ENCODE measurements around the gene EIF5B.

EIF5B gene

GRCh38 chr2:99422599-99422998 is 85.4 kb downstream of the EIF5B start:
- no peak overlapping the region for H3K4me3 ChIP-seq (ENCODE audit: low read depth, low read length)
- no peak for DNase-seq (ENCODE audit: low read depth)
- TF ChIP-seq CTCF (IDR thresholded peaks at IDR 0.05; ENCODE audit: control insufficient read depth, extremely low read depth, insufficient read depth) = no peak

GRCh38 chr2:99424371-99424770 is 87.2 kb downstream of the EIF5B start:
- DNase-seq (ENCODE audit: low read depth) = no peak
- no peak for TF ChIP-seq CTCF (IDR thresholded peaks at IDR 0.05; ENCODE audit: control insufficient read depth, extremely low read depth, insufficient read depth)
- no peak overlapping the region for H3K4me3 ChIP-seq (ENCODE audit: low read depth, low read length)

- H3K4me3 ChIP-seq (ENCODE audit: low read depth, low read length) = no peak overlapping the region
- peak; percentile 61 for DNase-seq (ENCODE audit: low read depth)
- no peak for TF ChIP-seq CTCF (IDR thresholded peaks at IDR 0.05; ENCODE audit: control insufficient read depth, extremely low read depth, insufficient read depth)
Observed at GRCh38 chr2:99425022-99425421, 87.8 kb downstream of the EIF5B start.

- no peak overlapping the region for H3K4me3 ChIP-seq (ENCODE audit: low read depth, low read length)
- no peak for DNase-seq (ENCODE audit: low read depth)
- no peak for TF ChIP-seq CTCF (IDR thresholded peaks at IDR 0.05; ENCODE audit: control insufficient read depth, extremely low read depth, insufficient read depth)
Observed at GRCh38 chr2:99430614-99431291, 93.6 kb downstream of the EIF5B start.

GRCh38 chr2:99431587-99432275 is 94.5 kb downstream of the EIF5B start:
- no peak for DNase-seq (ENCODE audit: low read depth)
- no peak overlapping the region for H3K4me3 ChIP-seq (ENCODE audit: low read depth, low read length)
- TF ChIP-seq CTCF (IDR thresholded peaks at IDR 0.05; ENCODE audit: control insufficient read depth, extremely low read depth, insufficient read depth) = no peak

- TF ChIP-seq CTCF (IDR thresholded peaks at IDR 0.05; ENCODE audit: control insufficient read depth, extremely low read depth, insufficient read depth) = no peak
- DNase-seq (ENCODE audit: low read depth) = no peak
- H3K4me3 ChIP-seq (ENCODE audit: low read depth, low read length) = no peak overlapping the region
Observed at GRCh38 chr2:99433340-99433739, 96.2 kb downstream of the EIF5B start.
